Right lobe of liver (tissue), 6 donors: Measurements from ENCODE around the gene PTGDR. TPM values are rescaled to one million over a fixed set of nuclear protein-coding genes. Genes with fewer than 3 reads are reported as not detected.

Experiments used
- ATAC-seq, 4 donors: fragments of 200-7000 bp; cut with Tn5 transposase; one replicate each; pipeline ENCODE4 v1.9.1; 2020; ENCODE audit warnings: mild to moderate bottlenecking in 4 of 4, moderate library complexity in 4 of 4
- DNase-seq, 3 donors: peaks; one replicate each; pipeline ENCODE4 v3.0.0-alpha.2; 2020
- H3K27ac ChIP-seq, 3 donors: fragments of 200-600 bp; one replicate each; pipeline ENCODE4 v1.8.0; 2022
- H3K27me3 ChIP-seq, 2 donors: fragments of 200-600 bp; one replicate each; pipeline ENCODE4 v1.8.0; 2022
- H3K36me3 ChIP-seq, 4 donors: fragments of 200-600 bp; sonication (generic) in 1 of 4; one replicate each; pipeline versions ENCODE4 v1.5.1 to v1.8.0; 2017 to 2022; ENCODE audit warnings: control low read depth in 1 of 4
- H3K4me1 ChIP-seq, 4 donors: fragments of 200-600 bp; sonication (generic) in 1 of 4; one replicate each; pipeline versions ENCODE4 v1.5.1 to v1.8.0; 2017 to 2022; ENCODE audit warnings: control low read depth in 1 of 4
- H3K4me3 ChIP-seq, 3 donors: fragments of 200-600 bp; one replicate each; pipeline ENCODE4 v1.8.0; 2022
- H3K9me3 ChIP-seq, 4 donors: fragments of 200-600 bp; sonication (generic) in 1 of 4; one replicate each; pipeline versions ENCODE4 v1.5.1 to v1.8.0; 2017 to 2022; ENCODE audit warnings: control low read depth in 1 of 4
- CTCF ChIP-seq, 4 donors: fragments of 200-600 bp in 3 of 4; fragments of 450-650 bp in 1 of 4; IDR thresholded peaks; one replicate each; pipeline versions ENCODE4 v1.5.1 to v1.8.0; 2016 to 2022; ENCODE audit warnings: antibody characterized with exemption in 4 of 4, mild to moderate bottlenecking in 2 of 4
- POLR2A ChIP-seq: fragments of 450-650 bp; IDR thresholded peaks from one replicate; pipeline ENCODE4 v1.6.1; 2017; ENCODE audit warnings: antibody characterized with exemption, mild to moderate bottlenecking
- WGBS: methylation state at CpG from one replicate; pipeline ENCODE4 v1.1.6; 2018; ENCODE audit warnings: low coverage, low lambda C conversion rate; ENCODE audit not compliant: insufficient coverage; ENCODE audit errors: missing lambda C conversion rate; 5-methylcytosine and 5-hydroxymethylcytosine counted together
- intact Hi-C, 2 donors: fragments of 100-400 bp; cut with DNase I; formaldehyde crosslinking; loops; one replicate each; pipeline versions ENCODE4 v1.11.2 to v1.14.1; 2022
- total RNA-seq, 6 experiments: library from RNA; depleted of rRNA in 2 of 6; stranded (reverse); fragments of >200 nt in 2 of 6; fragmentation: NEBNext Ultra II Directional in 3 of 6; extraction: Animal tissue kit (Norgen Biotek cat#: 25700) in 3 of 6; gene quantifications; one replicate each; pipeline versions ENCODE4 v1.1.0 to v1.2.4, GENCODE V29; 2016 to 2023
- donor health status: DM: no; HTN: yes; CAD: no.
- donor health status: DM: no; HTN: no; CAD: no.
- donor health status: DM: no; HTN: no; CAD: no.
- donor health status: DM: no; HTN: yes; CAD: no.
- donor health status: DM: no; HTN: yes; CAD: no.

PTGDR gene
- total RNA-seq, 6 experiments from 2014 or later = 0.15 to 0.50 (median 0.20) TPM; not detected in 1

GRCh38 chr14:52325630-52326029 lies 58.1 kb downstream of the PTGDR start:
- intact Hi-C loops = no loop called here
- no peak for TF ChIP-seq POLR2A
- no peak for TF ChIP-seq CTCF (IDR thresholded peaks at IDR 0.05)
- Histone ChIP-seq H3K27ac (no peak overlapping the region), H3K4me3 (no peak overlapping the region), H3K27me3 (no peaks in the 10 kb centered on the region), H3K36me3 (no peaks in the 10 kb centered on the region), H3K4me1 (no peaks in the 10 kb centered on the region), H3K9me3 (no peaks in the 10 kb centered on the region)
- 86% methylated on average over 3 of the region's 3 CpGs for WGBS
- ATAC-seq (no peak), DNase-seq (no peak)

Other genes starting within 250 kb of the PTGDR start
- gene NID2, start 198.6 kb upstream of the PTGDR start, total RNA-seq = 10 to 100 TPM in 1 of 6 experiments, 1 to 10 TPM in 5; 1.7 to 12.9 (median 4.5) TPM
- 1 to 10 TPM in 1 of 6 experiments, under 1 TPM in 5; 0.24 to 1.9 (median 0.51) TPM for gene PTGER2, start 46.6 kb downstream of the PTGDR start, total RNA-seq